Fibroblast of mammary gland (primary cell): Measurements from ENCODE around the gene YAP1.
A peak's percentile ranks its signal among the peaks of the same experiment; 100 is the strongest.

Experiments
- DNase-seq: peaks from one replicate; pipeline ENCODE4 v3.0.0-alpha.2; 2010; ENCODE audit warnings: low read depth
- H3K4me3 ChIP-seq: 2 replicates; pipeline ENCODE4 v1.5.1; 2011; ENCODE audit warnings: low read depth, mild to moderate bottlenecking, low read length, moderate library complexity; ENCODE audit not compliant: control insufficient read depth
- TF ChIP-seq, protein P1 (sequence below): conservative IDR thresholded peaks from 2 replicates; pipeline ENCODE4 v1.5.1; 2011; ENCODE audit warnings: low read depth, low read length, inconsistent platforms; ENCODE audit not compliant: control insufficient read depth, insufficient read depth

Gene YAP1

GRCh38 chr11:102121329-102121728 lies 11.1 kb downstream of the YAP1 start:
- no peak overlapping the region for H3K4me3 ChIP-seq
- TF ChIP-seq, protein P1, sequence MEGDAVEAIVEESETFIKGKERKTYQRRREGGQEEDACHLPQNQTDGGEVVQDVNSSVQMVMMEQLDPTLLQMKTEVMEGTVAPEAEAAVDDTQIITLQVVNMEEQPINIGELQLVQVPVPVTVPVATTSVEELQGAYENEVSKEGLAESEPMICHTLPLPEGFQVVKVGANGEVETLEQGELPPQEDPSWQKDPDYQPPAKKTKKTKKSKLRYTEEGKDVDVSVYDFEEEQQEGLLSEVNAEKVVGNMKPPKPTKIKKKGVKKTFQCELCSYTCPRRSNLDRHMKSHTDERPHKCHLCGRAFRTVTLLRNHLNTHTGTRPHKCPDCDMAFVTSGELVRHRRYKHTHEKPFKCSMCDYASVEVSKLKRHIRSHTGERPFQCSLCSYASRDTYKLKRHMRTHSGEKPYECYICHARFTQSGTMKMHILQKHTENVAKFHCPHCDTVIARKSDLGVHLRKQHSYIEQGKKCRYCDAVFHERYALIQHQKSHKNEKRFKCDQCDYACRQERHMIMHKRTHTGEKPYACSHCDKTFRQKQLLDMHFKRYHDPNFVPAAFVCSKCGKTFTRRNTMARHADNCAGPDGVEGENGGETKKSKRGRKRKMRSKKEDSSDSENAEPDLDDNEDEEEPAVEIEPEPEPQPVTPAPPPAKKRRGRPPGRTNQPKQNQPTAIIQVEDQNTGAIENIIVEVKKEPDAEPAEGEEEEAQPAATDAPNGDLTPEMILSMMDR, result no peak
- DNase-seq, result no peak

GRCh38 chr11:102134597-102134996 lies 24.4 kb downstream of the YAP1 start:
- DNase-seq, result no peak
- H3K4me3 ChIP-seq, result no peak overlapping the region
- TF ChIP-seq, protein P1, result no peak

DNA sequence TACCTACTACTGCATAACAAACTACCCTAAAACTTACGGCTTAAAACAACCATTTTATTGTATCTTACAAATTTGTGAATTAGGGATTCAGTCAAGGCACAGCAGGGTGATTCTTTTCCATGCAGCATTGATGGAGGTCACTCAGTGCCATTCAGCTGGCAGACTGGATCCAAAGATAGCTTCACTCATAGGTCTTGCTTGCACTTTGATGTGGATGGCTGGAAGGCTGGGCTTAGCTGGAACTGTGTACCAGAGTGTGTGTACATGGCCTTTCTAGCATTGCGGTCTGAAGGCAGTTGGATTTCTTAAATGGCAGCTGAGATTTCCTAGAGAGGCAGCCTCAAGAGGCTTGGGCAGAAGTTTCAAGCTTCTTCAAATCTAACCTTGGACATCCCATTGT lies 25.0 kb downstream of the YAP1 start:
- no peak overlapping the region for H3K4me3 ChIP-seq
- no peak for DNase-seq
- TF ChIP-seq, protein P1, result no peak

DNA sequence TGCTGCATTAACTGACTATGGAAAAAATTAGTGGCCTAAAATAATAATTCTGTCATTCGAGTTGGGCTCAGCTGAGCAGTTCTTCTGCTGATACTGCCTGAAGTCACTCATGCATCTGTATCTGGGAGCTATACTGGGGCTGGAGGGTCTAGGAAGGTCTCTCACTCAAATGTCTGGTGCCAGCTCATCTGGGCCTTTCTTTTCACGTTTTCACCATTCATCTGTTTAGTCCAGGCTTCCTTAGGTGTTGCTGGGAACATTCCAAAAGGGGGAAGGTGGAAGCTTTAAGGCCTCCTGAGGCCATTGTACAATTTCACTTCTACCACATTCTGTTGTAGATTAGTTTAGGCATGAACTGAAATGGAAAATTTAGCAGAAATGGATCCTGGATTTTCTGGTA lies 28.0 kb downstream of the YAP1 start:
- peak; percentile 45 for DNase-seq
- no peak overlapping the region for H3K4me3 ChIP-seq
- TF ChIP-seq, protein P1, result no peak

DNA sequence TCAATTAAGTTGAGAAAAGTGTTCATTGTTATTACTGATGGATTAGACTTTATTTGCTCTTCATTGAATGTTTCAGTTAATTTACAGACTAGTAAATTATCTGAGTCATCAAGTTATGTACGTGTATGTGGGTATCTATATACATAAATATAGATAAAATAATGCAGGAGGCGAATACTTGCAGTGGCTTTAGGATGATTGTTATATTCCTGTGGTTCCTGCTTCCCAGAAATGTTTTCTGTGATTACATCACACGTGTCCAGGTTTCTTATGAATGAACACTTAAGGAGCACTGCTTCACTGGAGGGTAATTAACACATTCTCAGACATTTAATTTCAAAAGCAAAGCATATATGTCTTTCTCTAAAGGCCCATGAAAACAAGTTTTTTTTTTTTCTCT lies 28.4 kb downstream of the YAP1 start:
- no peak overlapping the region for H3K4me3 ChIP-seq
- TF ChIP-seq, protein P1, result no peak
- peak; percentile 89 for DNase-seq

DNA sequence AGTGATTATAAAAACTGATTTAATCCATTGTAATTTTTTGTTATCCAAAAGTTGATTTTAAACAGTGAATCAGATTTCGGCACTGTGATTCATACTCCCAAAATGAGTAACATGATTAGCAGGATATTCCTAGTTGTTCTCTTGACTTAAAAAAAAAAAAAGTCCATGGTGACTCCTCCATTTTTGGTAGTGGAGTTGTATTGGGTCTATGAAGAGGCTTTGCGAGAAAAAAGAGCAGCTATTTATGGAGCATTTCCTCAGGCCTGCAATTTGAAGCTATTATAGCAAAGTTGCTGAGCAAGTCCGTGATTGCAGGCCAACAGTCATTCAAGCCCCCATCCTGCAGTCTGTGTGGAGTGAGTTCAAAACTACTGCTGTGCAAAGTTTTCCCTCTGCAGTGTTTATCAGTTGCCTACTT lies 28.8 kb downstream of the YAP1 start:
- TF ChIP-seq, protein P1, result no peak
- H3K4me3 ChIP-seq, result no peak overlapping the region
- DNase-seq, result peak; percentile 90

- peak; percentile 56 for DNase-seq
- TF ChIP-seq, protein P1, result no peak
- no peak overlapping the region for H3K4me3 ChIP-seq
Observed at GRCh38 chr11:102142333-102142732, 32.1 kb downstream of the YAP1 start.
